ENCODE results near the gene NEUROG1. TPM values are rescaled to one million over a fixed set of nuclear protein-coding genes. Genes with fewer than 3 reads are reported as not detected.

The NEUROG1 gene
- total and polyA plus RNA-seq, 2 of the 13 experiments (the other 11 are each of a cell fraction or from before 2014, with no cell fraction given) = not detected

- Histone ChIP-seq H3K9ac (ENCODE audit: insufficient read depth, low read depth, low read length) (no peak overlapping the region), H3K27ac (ENCODE audit: extremely low read length, insufficient read depth, low read length) (no peak overlapping the region), H3K4me3 (replicated peaks in 1 of 3; ENCODE audit: insufficient read depth in 1 of 3, low read depth in 2 of 3, low read length in 3 of 3) (no peak overlapping the region), H3K4me1 (ENCODE audit: insufficient read depth, low read length) (peaks cover 46% of the 10 kb centered on the region), H2AFZ (ENCODE audit: low read length) (no peak overlapping the region), H3K9me3 (ENCODE audit: low read length) (no peaks in the 10 kb centered on the region), H3K79me2 (ENCODE audit: insufficient read depth, low read length) (no peaks in the 10 kb centered on the region), H3K4me2 (ENCODE audit: low read depth, low read length) (no peak overlapping the region), H4K20me1 (ENCODE audit: insufficient read depth, low read length) (no peaks in the 10 kb centered on the region), H3K36me3 (replicated peaks in 1 of 2; ENCODE audit: control insufficient read depth in 1 of 2, insufficient read depth in 2 of 2, low read length in 2 of 2) (no peaks in the 10 kb centered on the region), H3K27me3 (ENCODE audit: control insufficient read depth in 1 of 2, insufficient read depth in 2 of 2, low read length in 2 of 2) (peaks cover 0 to 23% of the 10 kb centered on the region in 2 experiments; a peak in 3 of 5 replicates)
- TF ChIP-seq MXD4 (CRISPR knock-in tag; IDR thresholded peaks at IDR 0.05) (no peak), MED8 (CRISPR knock-in tag; IDR thresholded peaks at IDR 0.05; ENCODE audit: insufficient replicate concordance) (no peak), SRSF1 (optimal IDR thresholded peaks at IDR 0.05; ENCODE audit: low read depth, low read length) (no peak), BHLHE40 (IDR thresholded peaks at IDR 0.05; ENCODE audit: low read length) (no peak), LCORL (IDR thresholded peaks at IDR 0.05) (no peak), LCORL (CRISPR knock-in tag; IDR thresholded peaks at IDR 0.05) (no peak), SCMH1 (CRISPR knock-in tag; IDR thresholded peaks at IDR 0.05; ENCODE audit: borderline replicate concordance) (no peak), ZNF263 (CRISPR knock-in tag; IDR thresholded peaks at IDR 0.05) (no peak), MAFG (CRISPR knock-in tag; IDR thresholded peaks at IDR 0.05) (no peak), TP53 (CRISPR knock-in tag; conservative IDR thresholded peaks at IDR 0.05) (no peak), MTF2 (CRISPR knock-in tag; IDR thresholded peaks at IDR 0.05; ENCODE audit: borderline replicate concordance) (no peak), NFYC (CRISPR knock-in tag; IDR thresholded peaks at IDR 0.05) (no peak), ETS1 (CRISPR knock-in tag; IDR thresholded peaks at IDR 0.05) (no peak), TOPORS (CRISPR knock-in tag; IDR thresholded peaks at IDR 0.05) (no peak)
- TF ChIP-seq, protein P1, sequence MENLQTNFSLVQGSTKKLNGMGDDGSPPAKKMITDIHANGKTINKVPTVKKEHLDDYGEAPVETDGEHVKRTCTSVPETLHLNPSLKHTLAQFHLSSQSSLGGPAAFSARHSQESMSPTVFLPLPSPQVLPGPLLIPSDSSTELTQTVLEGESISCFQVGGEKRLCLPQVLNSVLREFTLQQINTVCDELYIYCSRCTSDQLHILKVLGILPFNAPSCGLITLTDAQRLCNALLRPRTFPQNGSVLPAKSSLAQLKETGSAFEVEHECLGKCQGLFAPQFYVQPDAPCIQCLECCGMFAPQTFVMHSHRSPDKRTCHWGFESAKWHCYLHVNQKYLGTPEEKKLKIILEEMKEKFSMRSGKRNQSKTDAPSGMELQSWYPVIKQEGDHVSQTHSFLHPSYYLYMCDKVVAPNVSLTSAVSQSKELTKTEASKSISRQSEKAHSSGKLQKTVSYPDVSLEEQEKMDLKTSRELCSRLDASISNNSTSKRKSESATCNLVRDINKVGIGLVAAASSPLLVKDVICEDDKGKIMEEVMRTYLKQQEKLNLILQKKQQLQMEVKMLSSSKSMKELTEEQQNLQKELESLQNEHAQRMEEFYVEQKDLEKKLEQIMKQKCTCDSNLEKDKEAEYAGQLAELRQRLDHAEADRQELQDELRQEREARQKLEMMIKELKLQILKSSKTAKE (CRISPR knock-in tag; IDR thresholded peaks at IDR 0.05; ENCODE audit: borderline replicate concordance) = no peak
- TF ChIP-seq, protein P2, sequence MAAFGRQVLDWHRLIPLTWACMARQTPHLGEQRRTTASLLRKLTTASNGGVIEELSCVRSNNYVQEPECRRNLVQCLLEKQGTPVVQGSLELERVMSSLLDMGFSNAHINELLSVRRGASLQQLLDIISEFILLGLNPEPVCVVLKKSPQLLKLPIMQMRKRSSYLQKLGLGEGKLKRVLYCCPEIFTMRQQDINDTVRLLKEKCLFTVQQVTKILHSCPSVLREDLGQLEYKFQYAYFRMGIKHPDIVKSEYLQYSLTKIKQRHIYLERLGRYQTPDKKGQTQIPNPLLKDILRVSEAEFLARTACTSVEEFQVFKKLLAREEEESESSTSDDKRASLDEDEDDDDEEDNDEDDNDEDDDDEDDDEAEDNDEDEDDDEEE (CRISPR knock-in tag; IDR thresholded peaks at IDR 0.05) = no peak
- ATAC-seq = no peak
- in situ Hi-C loops (cut with HindIII; ENCODE audit: extremely low pct_ligation_motif_present, low pct_unique_long_range_greater_than_20kb) (no loop called here), intact Hi-C loops (cut with micrococcal nuclease; ENCODE audit: unreplicated experiment) (no loop called here)
- ChIA-PET CTCF (ENCODE audit: low intra/inter-chr PET ratio, low total read pairs) (no interaction called here), POLR2A (no interaction called here)
- no TSS peak for BruUV-seq (replicated peaks)
- no peak for DNase-seq (ENCODE audit: low spot score)
- no peak for FAIRE-seq
- WGBS (ENCODE audit: low lambda C conversion rate) = 62% methylated on average over 8 of the region's 8 CpGs
Observed at GRCh38 chr5:135493406-135494180, 42.2 kb downstream of the NEUROG1 start.
